HepG2 (cell line): ENCODE results near the gene ZMIZ1. TPM values are rescaled to one million over a fixed set of nuclear protein-coding genes. Genes with fewer than 3 reads are reported as not detected.

Source experiments
- AKAP8 ChIP-seq: sonication (generic); formaldehyde crosslinking; IDR thresholded peaks from 2 replicates; pipeline ENCODE4 v1.5.1; 2020; ENCODE audit warnings: mild to moderate bottlenecking, missing genetic modification reagents
- CBX2 ChIP-seq, 2 experiments: fragments of 200-600 bp in 1 of 2; sonication (generic); formaldehyde crosslinking in 1 of 2; IDR thresholded peaks; 2 replicates each; pipeline versions ENCODE4 v1.7.0 to v1.8.1; 2018 to 2022; ENCODE audit warnings: low read depth in 2 of 2, low read length in 1 of 2, mild to moderate bottlenecking in 1 of 2, missing genetic modification reagents in 1 of 2
- MBNL3 ChIP-seq: fragments of 250-450 bp; sonication (Bioruptor Pico); conservative IDR thresholded peaks from 2 replicates; pipeline ENCODE4 v1.8.0; 2022; ENCODE audit warnings: mild to moderate bottlenecking, inconsistent platforms
- MTA3 ChIP-seq: sonication (generic); formaldehyde crosslinking; IDR thresholded peaks from 2 replicates; pipeline ENCODE4 v1.4.0; 2020; ENCODE audit warnings: missing genetic modification reagents
- PHF20 ChIP-seq: sonication (generic); formaldehyde crosslinking; IDR thresholded peaks from 2 replicates; pipeline ENCODE4 v1.5.0; 2020; ENCODE audit warnings: mild to moderate bottlenecking, missing genetic modification reagents
- SCMH1 ChIP-seq: sonication (generic); formaldehyde crosslinking; IDR thresholded peaks from 2 replicates; pipeline ENCODE4 v1.9.0; 2021; ENCODE audit warnings: missing genetic modification reagents, mild to moderate bottlenecking, borderline replicate concordance
- SMC3 ChIP-seq: IDR thresholded peaks from 2 replicates; pipeline ENCODE4 v1.6.1; 2011; ENCODE audit warnings: low read length, improper control_type of control experiment
- ZBTB3 ChIP-seq: sonication (generic); formaldehyde crosslinking; IDR thresholded peaks from 2 replicates; pipeline ENCODE4 v1.4.0; 2020; ENCODE audit warnings: low read depth, mild to moderate bottlenecking, moderate library complexity, missing genetic modification reagents, borderline replicate concordance
- ZFAT ChIP-seq: sonication (generic); formaldehyde crosslinking; conservative IDR thresholded peaks from 2 replicates; pipeline ENCODE4 v1.8.1; 2023; ENCODE audit warnings: missing genetic modification reagents, inconsistent platforms
- ZNF33B ChIP-seq: sonication (generic); formaldehyde crosslinking; IDR thresholded peaks from 2 replicates; pipeline ENCODE4 v1.5.1; 2020; ENCODE audit warnings: mild to moderate bottlenecking, missing genetic modification reagents
- ZNF350 ChIP-seq: sonication (generic); formaldehyde crosslinking; IDR thresholded peaks from 2 replicates; pipeline ENCODE4 v1.4.0; 2020; ENCODE audit warnings: mild to moderate bottlenecking, low read depth, missing genetic modification reagents, borderline replicate concordance
- polyA plus RNA-seq, 8 experiments: library from polyadenylated mRNA; depleted of rRNA in 3 of 8; stranded (reverse) in 7 of 8; unstranded in 1 of 8; fragments of >200 nt; fragmentation: Illumina TruSeq in 4 of 8; extraction: Trizol in 4 of 8; gene quantifications; 2 replicates each; pipeline versions ENCODE4 v1.2.1 to v1.2.3, GENCODE V29; 2011 to 2016; ENCODE audit warnings: low read depth in 4 of 8, missing spikeins in 1 of 8, mixed read lengths in 1 of 8; ENCODE audit not compliant: insufficient read depth in 1 of 8
- total RNA-seq, 5 experiments: library from RNA; depleted of rRNA; stranded (reverse); fragments of >200 nt; fragmentation: Illumina TruSeq; extraction: Trizol; gene quantifications; 2 replicates each; pipeline ENCODE4 v1.2.3, GENCODE V29; 2016; ENCODE audit warnings: low read depth in 1 of 5
- TF ChIP-seq, protein P1 (sequence below): sonication (generic); formaldehyde crosslinking; IDR thresholded peaks from 2 replicates; pipeline ENCODE4 v1.4.0; 2020; ENCODE audit warnings: mild to moderate bottlenecking, low read depth, missing genetic modification reagents
- TF ChIP-seq, protein P2 (sequence below): sonication (generic); formaldehyde crosslinking; IDR thresholded peaks from 2 replicates; pipeline ENCODE4 v1.8.0; 2022; ENCODE audit warnings: mild to moderate bottlenecking, missing genetic modification reagents
- TF ChIP-seq, protein P3 (sequence below): sonication (generic); formaldehyde crosslinking; IDR thresholded peaks from 2 replicates; pipeline ENCODE4 v1.9.0; 2021; ENCODE audit warnings: missing genetic modification reagents, borderline replicate concordance
- TF ChIP-seq, protein P4 (sequence below): conservative IDR thresholded peaks from 2 replicates; pipeline ENCODE4 v1.6.1; 2018; ENCODE audit warnings: missing genetic modification reagents
- TF ChIP-seq, protein P5 (sequence below): sonication (generic); formaldehyde crosslinking; IDR thresholded peaks from 2 replicates; pipeline ENCODE4 v1.4.0; 2020; ENCODE audit warnings: missing genetic modification reagents, mild to moderate bottlenecking, borderline replicate concordance
- TF ChIP-seq, protein P6 (sequence below): sonication (generic); formaldehyde crosslinking; IDR thresholded peaks from 2 replicates; pipeline ENCODE4 v1.8.1; 2023; ENCODE audit warnings: mild to moderate bottlenecking, missing genetic modification reagents

ZMIZ1 gene
- total and polyA plus RNA-seq, 2 of the 13 experiments (the other 11 are each of a cell fraction or from before 2014, with no cell fraction given), result 5.3 to 10.2 TPM

DNA sequence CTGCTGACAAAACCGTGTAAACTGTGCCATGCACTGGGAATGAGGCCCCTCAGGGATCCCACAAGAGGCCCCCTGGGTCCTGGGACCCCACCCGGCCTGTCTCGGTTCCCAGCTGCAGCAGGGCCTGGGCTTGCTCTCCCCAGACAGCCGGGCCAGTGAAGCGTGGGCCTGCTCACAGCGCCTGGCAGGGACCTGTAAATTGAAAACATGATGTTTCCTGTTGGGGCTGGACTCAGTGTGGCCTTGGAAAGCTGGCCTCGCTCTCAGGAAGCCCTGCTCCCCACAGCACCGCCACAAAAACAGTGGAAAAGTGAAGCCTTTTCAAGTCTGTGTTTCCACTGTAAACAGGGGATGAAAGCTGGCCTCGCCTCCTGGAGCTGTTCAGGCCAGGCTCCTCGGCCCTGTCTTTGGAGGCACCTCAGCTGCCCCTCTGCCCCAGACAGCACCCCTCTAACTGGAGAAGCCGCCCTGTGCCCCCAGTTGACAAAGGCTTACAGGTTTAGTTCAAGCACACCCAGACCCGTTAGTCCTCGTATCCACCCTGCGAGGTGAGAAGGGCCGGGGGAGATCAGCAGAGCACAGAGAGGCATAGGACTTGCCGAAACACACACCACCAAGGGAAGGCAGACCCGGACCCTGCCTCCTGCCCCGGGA is 108.3 kb downstream of the ZMIZ1 start (continued):
- TF ChIP-seq, protein P1, sequence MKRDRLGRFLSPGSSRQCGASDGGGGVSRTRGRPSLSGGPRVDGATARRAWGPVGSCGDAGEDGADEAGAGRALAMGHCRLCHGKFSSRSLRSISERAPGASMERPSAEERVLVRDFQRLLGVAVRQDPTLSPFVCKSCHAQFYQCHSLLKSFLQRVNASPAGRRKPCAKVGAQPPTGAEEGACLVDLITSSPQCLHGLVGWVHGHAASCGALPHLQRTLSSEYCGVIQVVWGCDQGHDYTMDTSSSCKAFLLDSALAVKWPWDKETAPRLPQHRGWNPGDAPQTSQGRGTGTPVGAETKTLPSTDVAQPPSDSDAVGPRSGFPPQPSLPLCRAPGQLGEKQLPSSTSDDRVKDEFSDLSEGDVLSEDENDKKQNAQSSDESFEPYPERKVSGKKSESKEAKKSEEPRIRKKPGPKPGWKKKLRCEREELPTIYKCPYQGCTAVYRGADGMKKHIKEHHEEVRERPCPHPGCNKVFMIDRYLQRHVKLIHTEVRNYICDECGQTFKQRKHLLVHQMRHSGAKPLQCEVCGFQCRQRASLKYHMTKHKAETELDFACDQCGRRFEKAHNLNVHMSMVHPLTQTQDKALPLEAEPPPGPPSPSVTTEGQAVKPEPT (CRISPR knock-in tag), result no peak; the same call in 1 of the 2 replicates
- TF ChIP-seq MTA3 (CRISPR knock-in tag), result no peak
- TF ChIP-seq, protein P2, sequence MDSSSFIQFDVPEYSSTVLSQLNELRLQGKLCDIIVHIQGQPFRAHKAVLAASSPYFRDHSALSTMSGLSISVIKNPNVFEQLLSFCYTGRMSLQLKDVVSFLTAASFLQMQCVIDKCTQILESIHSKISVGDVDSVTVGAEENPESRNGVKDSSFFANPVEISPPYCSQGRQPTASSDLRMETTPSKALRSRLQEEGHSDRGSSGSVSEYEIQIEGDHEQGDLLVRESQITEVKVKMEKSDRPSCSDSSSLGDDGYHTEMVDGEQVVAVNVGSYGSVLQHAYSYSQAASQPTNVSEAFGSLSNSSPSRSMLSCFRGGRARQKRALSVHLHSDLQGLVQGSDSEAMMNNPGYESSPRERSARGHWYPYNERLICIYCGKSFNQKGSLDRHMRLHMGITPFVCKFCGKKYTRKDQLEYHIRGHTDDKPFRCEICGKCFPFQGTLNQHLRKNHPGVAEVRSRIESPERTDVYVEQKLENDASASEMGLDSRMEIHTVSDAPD (CRISPR knock-in tag), result no peak
- no peak for TF ChIP-seq SCMH1
- TF ChIP-seq, protein P3, sequence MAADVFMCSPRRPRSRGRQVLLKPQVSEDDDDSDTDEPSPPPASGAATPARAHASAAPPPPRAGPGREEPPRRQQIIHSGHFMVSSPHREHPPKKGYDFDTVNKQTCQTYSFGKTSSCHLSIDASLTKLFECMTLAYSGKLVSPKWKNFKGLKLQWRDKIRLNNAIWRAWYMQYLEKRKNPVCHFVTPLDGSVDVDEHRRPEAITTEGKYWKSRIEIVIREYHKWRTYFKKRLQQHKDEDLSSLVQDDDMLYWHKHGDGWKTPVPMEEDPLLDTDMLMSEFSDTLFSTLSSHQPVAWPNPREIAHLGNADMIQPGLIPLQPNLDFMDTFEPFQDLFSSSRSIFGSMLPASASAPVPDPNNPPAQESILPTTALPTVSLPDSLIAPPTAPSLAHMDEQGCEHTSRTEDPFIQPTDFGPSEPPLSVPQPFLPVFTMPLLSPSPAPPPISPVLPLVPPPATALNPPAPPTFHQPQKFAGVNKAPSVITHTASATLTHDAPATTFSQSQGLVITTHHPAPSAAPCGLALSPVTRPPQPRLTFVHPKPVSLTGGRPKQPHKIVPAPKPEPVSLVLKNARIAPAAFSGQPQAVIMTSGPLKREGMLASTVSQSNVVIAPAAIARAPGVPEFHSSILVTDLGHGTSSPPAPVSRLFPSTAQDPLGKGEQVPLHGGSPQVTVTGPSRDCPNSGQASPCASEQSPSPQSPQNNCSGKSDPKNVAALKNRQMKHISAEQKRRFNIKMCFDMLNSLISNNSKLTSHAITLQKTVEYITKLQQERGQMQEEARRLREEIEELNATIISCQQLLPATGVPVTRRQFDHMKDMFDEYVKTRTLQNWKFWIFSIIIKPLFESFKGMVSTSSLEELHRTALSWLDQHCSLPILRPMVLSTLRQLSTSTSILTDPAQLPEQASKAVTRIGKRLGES, result no peak
- TF ChIP-seq, protein P4, sequence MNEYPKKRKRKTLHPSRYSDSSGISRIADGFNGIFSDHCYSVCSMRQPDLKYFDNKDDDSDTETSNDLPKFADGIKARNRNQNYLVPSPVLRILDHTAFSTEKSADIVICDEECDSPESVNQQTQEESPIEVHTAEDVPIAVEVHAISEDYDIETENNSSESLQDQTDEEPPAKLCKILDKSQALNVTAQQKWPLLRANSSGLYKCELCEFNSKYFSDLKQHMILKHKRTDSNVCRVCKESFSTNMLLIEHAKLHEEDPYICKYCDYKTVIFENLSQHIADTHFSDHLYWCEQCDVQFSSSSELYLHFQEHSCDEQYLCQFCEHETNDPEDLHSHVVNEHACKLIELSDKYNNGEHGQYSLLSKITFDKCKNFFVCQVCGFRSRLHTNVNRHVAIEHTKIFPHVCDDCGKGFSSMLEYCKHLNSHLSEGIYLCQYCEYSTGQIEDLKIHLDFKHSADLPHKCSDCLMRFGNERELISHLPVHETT (CRISPR knock-in tag), result no peak
- no peak for TF ChIP-seq ZBTB3 (CRISPR knock-in tag)
- TF ChIP-seq ZNF33B, result no peak
- TF ChIP-seq CBX2 (IDR thresholded peaks at IDR 0.05; ENCODE audit: low read depth, low read length), result no peak
- TF ChIP-seq CBX2 (CRISPR knock-in tag; IDR thresholded peaks at IDR 0.05; ENCODE audit: low read depth), result no peak
- TF ChIP-seq, protein P5, sequence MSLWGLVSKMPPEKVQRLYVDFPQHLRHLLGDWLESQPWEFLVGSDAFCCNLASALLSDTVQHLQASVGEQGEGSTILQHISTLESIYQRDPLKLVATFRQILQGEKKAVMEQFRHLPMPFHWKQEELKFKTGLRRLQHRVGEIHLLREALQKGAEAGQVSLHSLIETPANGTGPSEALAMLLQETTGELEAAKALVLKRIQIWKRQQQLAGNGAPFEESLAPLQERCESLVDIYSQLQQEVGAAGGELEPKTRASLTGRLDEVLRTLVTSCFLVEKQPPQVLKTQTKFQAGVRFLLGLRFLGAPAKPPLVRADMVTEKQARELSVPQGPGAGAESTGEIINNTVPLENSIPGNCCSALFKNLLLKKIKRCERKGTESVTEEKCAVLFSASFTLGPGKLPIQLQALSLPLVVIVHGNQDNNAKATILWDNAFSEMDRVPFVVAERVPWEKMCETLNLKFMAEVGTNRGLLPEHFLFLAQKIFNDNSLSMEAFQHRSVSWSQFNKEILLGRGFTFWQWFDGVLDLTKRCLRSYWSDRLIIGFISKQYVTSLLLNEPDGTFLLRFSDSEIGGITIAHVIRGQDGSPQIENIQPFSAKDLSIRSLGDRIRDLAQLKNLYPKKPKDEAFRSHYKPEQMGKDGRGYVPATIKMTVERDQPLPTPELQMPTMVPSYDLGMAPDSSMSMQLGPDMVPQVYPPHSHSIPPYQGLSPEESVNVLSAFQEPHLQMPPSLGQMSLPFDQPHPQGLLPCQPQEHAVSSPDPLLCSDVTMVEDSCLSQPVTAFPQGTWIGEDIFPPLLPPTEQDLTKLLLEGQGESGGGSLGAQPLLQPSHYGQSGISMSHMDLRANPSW (CRISPR knock-in tag), result peak; percentile 56; the same call in 1 of the 2 replicates
- TF ChIP-seq, protein P6, sequence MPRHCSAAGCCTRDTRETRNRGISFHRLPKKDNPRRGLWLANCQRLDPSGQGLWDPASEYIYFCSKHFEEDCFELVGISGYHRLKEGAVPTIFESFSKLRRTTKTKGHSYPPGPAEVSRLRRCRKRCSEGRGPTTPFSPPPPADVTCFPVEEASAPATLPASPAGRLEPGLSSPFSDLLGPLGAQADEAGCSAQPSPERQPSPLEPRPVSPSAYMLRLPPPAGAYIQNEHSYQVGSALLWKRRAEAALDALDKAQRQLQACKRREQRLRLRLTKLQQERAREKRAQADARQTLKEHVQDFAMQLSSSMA (CRISPR knock-in tag), result no peak
- TF ChIP-seq ZNF350, result peak; percentile 73; the same call in 1 of the 2 replicates
- no peak for TF ChIP-seq ZFAT (CRISPR knock-in tag)
- TF ChIP-seq SMC3, result no peak
- TF ChIP-seq AKAP8 (CRISPR knock-in tag), result no peak; the same call in 1 of the 2 replicates
- TF ChIP-seq PHF20 (CRISPR knock-in tag), result no peak
- TF ChIP-seq MBNL3 (CRISPR knock-in tag), result no peak
